ENCODE measurements around the gene EPS8L1.
"Not testable (repeated sequence)": the region's sequence is repeated elsewhere in the genome, so short reads cannot be mapped to it uniquely, and the experiment has no call there.

EPS8L1 gene

GRCh38 chr19:55050749-55051532, 24.7 kb upstream of the EPS8L1 start:
- DNase-seq (ENCODE audit: low read depth): no peak

GRCh38 chr19:55053735-55054134, 21.9 kb upstream of the EPS8L1 start:
- DNase-seq (ENCODE audit: low read depth): no peak

GRCh38 chr19:55056827-55057226, 18.8 kb upstream of the EPS8L1 start:
- DNase-seq (ENCODE audit: low read depth): no peak

GRCh38 chr19:55058781-55059610, 16.7 kb upstream of the EPS8L1 start:
- DNase-seq (ENCODE audit: low read depth): no peak

GRCh38 chr19:55060287-55060686, 15.4 kb upstream of the EPS8L1 start:
- not testable (repeated sequence) for DNase-seq (ENCODE audit: low read depth)

GRCh38 chr19:55062735-55063491, 12.8 kb upstream of the EPS8L1 start, which contains the start of gene RDH13:
RDH13 (minus strand) TSS chr19:55063148; CDS start chr19:55063032, 116 bp downstream.
- peak; percentile 71 for DNase-seq (ENCODE audit: low read depth)

- no peak for DNase-seq (ENCODE audit: low read depth)
Observed at GRCh38 chr19:55063492-55063843, 12.2 kb upstream of the EPS8L1 start.

GRCh38 chr19:55065516-55065915, 10.2 kb upstream of the EPS8L1 start:
- DNase-seq (ENCODE audit: low read depth): not testable (repeated sequence)

- no peak for DNase-seq (ENCODE audit: low read depth)
Observed at GRCh38 chr19:55066107-55066709, 9.5 kb upstream of the EPS8L1 start.

- DNase-seq (ENCODE audit: low read depth): no peak
Observed at GRCh38 chr19:55067869-55068268, 7.8 kb upstream of the EPS8L1 start.

GRCh38 chr19:55068950-55069864, 6.5 kb upstream of the EPS8L1 start:
- no peak for DNase-seq (ENCODE audit: low read depth)

- no peak for DNase-seq (ENCODE audit: low read depth)
Observed at GRCh38 chr19:55069865-55070197, 5.8 kb upstream of the EPS8L1 start.

- DNase-seq (ENCODE audit: low read depth): no peak
Observed at GRCh38 chr19:55070466-55071128, 5.1 kb upstream of the EPS8L1 start.

- no peak for DNase-seq (ENCODE audit: low read depth)
Observed at GRCh38 chr19:55071129-55071502, 4.6 kb upstream of the EPS8L1 start.

GRCh38 chr19:55071913-55072312, 3.8 kb upstream of the EPS8L1 start:
- no peak for DNase-seq (ENCODE audit: low read depth)

GRCh38 chr19:55076321-55076720, 652 bp downstream of the EPS8L1 start:
- no peak for DNase-seq (ENCODE audit: low read depth)

- DNase-seq (ENCODE audit: low read depth): no peak
Observed at GRCh38 chr19:55077106-55077505, 1.4 kb downstream of the EPS8L1 start.

GRCh38 chr19:55078996-55079395, 3.3 kb downstream of the EPS8L1 start:
- no peak for DNase-seq (ENCODE audit: low read depth)

GRCh38 chr19:55079400-55080038, 3.9 kb downstream of the EPS8L1 start:
- no peak for DNase-seq (ENCODE audit: low read depth)
